Measurements from ENCODE around the gene CEP83.
"Not testable (repeated sequence)": the region's sequence is repeated elsewhere in the genome, so short reads cannot be mapped to it uniquely, and the experiment has no call there.

The CEP83 gene

DNA sequence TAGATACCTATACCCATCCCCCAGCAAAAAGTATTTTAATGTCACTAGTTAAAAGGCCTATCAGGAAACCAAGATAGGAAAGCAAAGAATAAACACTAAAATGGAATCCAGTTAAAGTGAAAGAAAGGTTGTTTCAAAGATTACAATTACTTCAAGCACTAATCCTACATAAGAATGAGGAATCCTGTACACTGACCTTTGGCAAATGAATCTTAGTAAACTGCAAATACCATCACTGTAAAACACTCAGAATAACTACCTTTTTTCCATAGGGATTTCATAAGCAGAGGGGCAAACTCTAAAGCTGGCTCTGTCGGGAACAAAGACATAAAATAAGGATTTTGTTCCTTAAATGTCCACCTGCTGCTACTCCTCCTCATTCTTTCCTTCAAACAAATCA, 25.9 kb downstream of the CEP83 start:
- DNase-seq = no peak

DNA sequence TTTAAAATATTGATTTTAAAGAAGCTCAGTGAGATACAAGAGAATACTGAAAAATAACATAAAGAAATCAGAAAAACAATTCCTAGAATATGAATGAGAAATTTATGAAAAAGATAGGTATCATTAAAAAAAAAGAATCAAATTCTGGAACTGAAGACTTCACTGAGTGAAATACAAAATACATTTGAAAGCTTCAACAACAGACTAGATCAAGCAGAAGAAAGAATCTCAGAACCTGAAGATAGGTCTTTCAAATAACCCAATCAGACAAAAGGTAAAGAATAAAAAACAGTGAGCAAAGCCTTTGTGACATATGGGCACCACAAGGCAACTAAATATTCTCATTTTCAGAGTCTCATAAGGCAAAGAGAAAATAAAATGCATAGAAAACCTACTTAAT, 29.4 kb downstream of the CEP83 start:
- DNase-seq = no peak

DNA sequence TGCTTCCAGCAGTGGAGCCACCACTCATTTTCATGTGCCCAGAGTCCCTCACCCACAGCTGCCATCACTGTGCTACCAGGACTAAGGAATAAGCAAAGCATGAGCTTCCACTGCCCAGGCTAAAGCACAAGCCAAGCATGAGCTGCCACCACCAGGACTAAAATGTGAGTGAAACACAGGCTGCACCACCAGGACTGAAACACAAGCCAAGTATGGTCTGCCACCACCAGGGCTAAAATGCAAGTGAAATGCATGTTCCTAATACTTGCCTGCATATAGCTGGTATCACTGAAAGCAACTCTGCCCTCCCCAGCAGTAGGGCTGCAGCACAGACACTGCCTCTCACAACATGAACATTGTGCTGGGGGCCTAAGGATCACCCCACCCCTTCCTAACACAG, 30.0 kb downstream of the CEP83 start:
- DNase-seq = no peak

DNA sequence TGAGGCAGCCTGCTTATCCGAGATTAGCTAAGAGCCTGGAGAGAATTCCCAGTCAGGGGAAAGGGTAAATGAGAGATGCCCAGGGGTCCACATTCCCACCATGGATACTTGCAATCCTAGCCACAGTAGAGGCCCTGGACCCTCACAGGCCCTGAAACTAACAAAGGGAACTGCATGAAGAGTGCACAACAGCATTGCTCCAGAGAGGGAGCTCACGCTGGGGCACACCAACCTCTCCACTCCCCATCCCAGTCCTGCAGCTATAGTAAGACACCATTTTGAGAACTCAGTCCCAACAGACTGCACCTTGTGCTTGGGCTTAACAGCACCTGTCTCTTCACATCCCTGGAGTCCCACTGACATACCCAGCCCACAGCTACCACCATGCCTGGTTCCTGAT, 30.5 kb downstream of the CEP83 start:
- DNase-seq = no peak

DNA sequence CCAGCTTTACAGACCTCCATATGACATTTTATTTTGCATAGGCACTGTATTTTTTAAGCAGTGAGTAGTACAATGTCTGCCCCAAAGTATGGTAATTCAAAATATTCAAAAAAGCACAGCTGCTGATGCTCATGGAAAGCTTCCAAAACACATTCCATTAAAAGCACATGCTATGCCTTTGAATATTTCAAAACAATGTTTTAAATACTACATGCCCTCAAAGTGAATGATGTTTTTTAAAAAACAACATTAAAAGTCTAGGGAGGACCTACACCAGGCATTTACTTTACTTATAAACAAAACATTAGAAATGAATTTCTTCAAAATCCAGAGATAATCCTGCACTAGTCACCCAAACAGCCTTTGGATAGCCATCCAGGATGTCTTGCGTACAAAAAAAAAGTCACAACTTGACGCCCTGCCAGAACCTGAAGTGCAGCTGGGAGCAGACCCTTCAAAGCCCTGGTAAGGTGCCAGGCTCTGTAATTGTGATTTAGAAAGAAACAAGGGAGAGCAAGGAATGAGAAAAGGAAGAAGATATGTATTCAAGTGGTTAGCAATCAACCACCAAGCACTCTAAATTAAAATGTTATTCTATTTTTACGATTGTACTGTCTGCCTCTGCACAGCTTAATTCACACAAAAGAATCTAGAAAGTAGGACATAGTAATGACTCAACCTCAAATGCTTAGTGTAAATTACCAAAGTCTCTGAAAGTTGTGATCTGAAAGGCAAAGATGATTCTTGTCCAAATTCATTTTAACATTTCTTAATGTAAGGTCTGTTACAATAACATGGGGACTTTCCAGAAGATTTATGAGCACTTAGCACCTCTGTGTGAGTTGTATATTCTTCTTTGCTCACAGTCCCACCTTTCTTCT, 31.9 kb downstream of the CEP83 start:
- DNase-seq = peak; percentile 94

DNA sequence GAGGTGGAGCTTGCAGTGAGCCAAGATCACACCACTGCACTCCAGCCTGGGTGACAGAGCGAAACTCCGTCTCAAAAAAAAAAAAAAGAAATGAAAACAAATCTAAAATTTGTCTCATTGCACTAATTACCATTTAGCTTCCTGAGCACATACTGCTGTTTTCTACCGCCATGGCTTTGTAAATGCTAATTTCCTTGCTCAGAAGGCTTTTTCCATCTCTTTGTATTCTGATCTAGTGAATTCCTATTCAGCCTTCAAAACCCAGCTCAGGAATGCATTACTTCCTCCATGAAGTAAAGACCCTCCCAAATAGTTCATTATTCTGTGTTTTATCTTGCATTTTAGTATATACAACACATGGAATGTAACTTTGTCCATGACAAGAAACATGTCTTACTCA, 33.6 kb downstream of the CEP83 start:
- no peak for DNase-seq

DNA sequence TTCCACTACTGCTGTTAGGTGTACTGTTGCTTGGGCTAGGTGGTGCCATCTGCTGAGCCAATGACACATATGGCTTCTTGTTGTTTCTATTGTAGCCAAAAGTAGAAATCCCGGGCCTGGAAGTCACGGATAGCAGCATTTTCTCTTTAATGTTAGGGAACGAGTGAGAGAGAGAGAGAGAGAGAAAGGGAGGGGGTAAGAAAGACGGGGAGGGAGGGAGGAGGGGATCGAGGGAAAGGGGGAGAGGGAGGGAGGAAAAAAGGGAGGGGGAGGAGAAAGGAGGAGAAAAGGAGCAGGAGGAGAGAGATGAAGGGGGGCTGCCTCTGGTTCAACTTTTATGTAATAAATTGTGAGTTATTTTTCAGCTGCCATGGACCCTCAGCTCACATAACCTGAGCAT, 34.8 kb downstream of the CEP83 start:
- peak; percentile 33 for DNase-seq

DNA sequence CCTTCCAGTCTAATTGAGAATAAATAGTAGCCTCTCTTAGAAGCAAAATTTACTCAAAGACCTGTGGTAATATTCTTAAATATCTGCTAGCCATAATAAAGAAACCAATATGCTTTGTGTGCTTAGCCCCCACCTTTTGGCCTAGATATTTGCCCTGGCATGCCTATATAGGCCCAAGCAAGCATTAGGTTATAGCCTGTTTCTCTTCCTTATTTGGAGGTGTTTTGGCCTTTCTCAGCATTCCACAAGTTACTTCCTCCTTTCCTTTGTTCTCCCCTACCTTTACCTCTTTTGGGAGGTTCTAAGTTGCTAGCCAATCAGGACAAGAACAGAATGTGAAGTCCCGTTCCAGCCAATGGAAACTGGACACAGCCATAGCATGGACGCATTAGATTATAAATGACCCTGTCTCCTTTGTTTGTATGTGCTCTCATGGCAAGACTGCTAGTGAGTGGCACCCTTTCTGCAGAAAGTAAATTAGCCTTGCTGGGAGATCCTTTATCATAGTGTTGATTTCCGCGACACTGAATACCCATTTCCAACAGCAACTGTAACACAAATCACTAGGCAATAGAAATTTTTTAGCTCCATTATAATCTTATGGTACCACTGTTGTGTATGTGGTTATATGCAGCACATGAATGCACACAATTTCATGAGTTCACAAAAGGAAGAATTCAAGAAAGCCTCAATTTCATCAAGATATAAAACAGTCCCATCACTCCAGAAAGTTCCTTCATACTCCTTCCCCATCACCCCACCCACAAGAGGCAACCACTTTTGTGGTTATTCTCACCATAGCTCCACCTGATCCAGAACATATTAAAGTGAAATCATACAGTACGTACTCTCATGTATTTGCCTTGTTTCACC, 37.6 kb downstream of the CEP83 start:
- DNase-seq = no peak

DNA sequence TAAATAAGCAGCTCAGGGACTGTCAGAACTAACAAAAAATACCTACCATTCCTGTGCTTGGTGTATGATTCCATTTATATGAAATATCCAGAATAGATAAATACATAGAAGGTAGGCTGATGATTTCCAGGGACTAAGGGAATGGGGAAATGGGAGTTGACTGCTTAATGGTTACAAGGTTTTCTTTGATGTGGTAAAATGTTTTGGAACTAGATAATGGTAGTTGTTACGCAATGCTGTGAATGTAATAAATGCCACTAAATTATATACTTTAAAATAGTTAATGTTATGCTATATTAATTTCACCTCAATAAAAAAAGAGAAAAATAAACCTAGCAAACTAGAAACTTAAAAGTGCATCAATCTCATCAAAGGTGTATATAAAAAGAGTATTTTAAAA, 41.1 kb downstream of the CEP83 start:
- DNase-seq = no peak

DNA sequence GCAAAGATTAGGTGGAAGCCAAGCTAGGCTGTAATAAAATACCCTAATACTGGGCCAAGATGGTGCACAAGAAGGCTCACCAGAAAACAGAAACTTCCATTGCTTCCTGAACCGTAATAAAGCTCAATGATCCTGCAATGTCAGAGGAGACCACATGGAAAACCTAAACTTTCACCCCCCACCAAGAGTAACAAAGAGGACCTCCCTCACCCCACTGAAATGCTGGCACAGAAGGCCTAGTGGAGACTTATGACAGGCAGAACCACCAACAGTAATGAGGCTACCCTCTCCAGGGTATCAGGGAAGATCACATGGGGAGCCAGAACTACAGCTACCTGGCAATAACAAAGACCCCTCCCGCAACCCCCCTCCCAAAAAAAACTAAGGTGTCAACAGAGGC, 43.1 kb downstream of the CEP83 start:
- no peak for DNase-seq

DNA sequence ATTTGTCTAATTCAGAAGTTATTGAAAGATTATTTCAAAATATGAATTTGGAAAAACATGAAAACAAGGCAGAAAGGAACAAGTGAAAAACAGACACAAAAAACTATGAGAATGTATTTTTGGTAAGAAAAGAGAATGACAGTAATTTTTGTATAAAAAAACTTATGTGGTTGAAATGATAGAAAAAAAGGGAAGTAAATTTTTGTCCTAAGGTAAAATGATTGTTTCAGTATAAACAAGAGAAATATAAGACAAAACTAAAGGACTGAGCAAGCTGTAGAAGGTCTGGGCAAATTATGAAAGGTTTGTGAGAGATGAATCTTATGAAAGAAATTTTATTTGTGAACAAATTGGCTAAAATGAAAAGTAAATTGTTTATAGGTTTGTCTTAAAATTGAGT, 44.6 kb downstream of the CEP83 start:
- no peak for DNase-seq

DNA sequence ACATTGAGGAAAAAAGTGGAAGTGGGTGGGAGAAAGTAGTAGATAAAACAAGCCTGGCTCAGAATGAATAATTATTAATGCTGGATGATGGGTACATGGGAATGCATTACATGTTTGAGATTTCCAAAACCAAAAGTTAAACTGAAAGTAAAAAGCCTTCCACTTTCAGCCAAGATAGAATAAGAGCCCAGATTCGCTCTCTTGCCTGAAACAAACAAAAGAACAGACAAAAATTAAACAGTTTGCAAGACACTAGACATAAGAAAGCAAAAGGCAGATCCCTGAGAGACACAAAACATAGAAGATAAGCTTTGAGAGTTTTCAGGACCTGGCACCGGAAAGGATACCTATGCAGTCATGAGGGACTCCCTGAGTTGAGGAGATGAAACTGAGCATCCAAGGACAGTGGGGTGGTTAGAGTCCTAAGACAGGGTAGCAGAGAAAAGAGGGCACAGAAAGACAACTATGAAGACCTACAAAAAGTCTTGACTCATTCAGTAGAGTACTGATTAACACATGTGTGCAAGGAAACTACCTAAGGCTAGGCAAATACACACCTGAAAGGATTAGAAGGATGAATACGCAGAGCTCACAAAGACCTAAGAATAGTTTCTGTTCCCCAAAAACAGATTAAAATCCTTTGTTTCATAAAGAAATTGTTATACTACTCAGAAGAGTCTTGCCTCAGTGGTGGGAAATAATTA, 54.1 kb downstream of the CEP83 start:
- DNase-seq = no peak

DNA sequence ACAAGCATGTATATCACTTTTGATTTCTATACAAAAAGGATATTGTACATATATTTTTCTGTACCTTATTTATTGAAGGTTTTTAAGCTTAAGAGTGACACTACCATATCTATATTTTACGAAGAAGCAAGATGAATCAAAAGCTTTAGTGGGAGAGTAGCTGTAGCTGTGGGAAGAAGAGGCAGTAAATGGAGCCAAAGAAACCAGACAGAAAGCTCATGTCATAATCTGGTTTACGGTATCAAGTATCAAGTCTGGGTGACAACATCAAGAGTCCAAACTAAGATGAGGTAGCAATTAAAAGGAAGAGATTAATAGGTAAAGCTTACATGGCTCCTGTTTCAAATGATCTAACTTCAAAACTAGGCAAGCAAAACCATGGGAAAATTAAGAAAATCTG, 54.8 kb downstream of the CEP83 start:
- no peak for DNase-seq

DNA sequence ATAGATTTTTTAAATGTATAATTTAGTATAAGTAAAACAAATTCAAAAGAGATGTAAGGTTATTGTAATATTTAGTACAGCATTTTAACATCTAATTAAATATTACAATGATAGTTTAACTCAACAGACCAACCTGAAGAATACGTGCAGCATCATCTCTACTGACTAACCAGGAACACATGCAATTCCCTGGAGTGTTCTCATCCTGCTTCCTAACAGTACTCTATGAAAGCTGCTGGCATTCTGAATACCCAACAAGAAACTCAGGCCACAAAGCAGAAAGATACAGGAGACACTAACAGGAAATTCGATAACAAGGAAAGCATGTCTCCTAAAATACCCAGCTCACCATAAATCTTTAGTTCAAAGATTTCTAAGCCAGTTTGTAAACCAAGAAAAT, 58.3 kb downstream of the CEP83 start:
- peak; percentile 21 for DNase-seq

DNA sequence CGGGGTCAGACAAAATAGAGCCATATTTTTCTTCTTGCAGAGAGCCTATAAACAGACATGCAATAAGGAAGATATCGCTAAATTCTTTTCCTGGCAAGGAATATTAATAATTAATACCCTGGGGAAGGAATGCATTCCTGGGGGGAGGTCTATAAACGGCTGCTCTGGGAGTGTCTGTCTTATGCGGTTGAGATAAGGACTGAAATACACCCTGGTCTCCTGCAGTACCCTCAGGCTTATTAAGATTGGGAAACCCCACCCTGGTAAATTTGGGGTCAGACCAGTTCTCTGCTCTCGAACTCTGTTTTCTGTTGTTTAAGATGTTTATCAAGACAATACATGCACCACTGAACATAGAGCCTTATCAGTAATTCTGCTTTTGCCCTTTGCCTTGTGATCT, 61.0 kb downstream of the CEP83 start:
- not testable (repeated sequence) for DNase-seq

DNA sequence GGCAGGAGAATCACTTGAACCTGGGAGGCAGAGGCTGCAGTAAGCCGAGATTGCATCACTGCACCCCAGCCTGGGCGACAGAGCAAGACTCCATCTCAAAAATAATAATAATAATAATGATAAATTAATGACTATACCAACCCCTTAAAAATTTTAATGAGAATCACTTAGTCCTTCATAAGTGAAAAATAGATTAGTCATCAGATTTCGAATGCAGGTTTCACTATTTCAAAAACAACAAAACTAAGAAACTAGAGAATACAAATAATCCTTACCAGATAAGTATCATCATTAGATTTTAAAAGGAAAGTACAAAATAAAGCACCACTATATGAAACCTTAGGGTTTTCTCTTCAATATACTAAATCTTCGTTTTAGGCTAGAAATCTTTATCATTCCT, 62.3 kb downstream of the CEP83 start:
- no peak for DNase-seq

DNA sequence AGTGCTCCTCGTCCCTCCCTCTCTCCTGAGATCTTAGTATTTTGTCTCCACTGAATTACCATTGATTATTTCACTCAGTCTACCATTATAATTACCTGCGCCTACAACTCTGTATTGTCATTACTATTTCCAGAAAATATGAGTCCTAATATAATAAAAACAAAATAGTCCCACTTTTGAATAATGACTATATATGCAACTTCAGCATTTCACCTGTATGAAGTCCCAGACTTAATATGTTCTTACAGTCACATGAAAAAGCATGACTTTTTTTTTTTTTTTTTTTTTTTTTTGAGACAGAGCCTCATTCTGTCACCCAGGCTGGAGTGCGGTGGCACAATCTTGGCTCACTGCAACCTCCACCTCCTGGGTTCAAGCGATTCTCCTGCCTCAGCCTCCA, 63.7 kb downstream of the CEP83 start:
- DNase-seq = not testable (repeated sequence)

DNA sequence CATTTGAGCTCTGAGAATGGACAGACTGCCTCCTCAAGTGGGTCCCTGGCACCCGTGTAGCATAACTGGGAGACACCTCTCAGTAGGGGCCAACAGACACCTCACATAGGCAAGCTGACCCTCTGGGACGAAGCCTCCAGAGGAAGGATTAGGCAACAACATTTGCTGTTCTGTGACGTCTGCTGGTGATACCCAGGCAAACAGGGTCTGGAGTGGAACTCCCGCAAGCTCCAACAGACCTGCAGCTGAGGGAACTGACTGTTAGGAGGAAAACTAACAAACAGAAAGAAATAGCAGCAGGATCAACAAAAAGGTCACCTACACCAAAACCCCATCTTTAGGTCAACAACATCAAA, 69.6 kb downstream of the CEP83 start:
- no peak for DNase-seq

DNA sequence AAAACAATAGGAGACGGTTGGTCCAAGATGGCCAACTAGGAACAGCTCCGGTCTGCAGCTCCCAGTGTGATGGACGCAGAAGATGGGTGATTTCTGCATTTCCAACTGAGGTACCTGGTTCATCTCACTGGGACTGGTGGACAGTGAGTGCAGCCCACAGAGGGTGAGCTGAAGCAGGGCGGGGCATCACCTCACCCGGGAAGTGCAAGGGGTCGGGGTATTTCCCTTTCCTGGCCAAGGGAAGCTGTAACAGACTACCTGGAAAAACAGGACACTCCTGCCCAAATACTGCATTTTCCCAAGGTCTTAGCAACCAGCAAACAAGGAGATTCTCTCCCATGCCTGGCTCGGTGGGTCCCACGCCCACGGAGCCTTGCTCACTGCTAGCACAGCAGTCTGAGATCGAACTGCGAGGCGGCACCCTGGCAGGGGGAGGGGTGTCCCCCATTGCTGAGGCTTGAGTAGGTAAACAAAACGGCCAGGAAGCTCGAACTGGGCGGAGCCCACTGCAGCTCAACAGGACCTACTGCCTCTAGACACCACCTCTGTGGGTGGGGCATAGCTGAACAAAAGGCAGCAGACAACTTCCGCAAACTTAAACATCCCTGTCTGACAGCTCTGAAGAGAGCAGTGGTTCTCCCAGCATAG, 70.1 kb downstream of the CEP83 start:
- not testable (repeated sequence) for DNase-seq

DNA sequence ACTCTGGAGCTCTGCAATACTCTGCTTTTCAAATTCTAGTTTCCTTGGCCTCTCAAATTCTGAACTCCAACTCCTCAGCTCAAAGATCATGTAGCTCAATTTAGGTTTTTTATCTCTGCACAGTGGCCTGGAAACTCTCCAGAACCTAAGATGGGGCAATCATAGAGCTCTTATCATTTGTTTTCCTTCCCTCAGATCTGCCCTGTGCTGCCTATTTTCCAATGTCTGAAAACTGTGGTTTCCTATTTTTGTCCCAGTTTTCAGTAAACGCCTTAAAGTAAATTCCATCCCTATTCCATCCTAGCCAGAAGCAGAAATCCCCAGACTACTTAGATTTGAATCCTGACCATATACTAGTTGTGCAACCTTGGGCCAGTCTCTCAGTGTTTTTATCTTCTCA, 73.2 kb downstream of the CEP83 start:
- DNase-seq = no peak

DNA sequence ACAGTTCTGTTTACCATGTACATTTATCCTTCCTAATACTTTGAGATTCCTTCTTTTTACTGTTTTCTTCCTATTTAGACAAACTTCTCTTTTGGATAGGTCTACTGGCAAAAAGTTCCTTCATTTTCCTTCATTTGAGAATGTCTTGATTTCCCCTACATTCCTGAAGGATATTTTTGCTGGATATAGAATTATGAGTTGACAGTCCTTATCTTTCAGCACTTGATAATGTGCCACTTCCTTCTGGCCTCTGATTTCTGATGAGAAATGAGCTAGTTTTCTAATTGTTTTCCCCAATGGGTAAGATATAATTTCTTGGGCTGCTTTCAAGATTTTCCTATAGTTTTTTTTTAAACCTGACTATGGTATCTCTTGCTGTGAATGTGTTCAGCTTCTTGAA, 75.6 kb downstream of the CEP83 start:
- DNase-seq = no peak

DNA sequence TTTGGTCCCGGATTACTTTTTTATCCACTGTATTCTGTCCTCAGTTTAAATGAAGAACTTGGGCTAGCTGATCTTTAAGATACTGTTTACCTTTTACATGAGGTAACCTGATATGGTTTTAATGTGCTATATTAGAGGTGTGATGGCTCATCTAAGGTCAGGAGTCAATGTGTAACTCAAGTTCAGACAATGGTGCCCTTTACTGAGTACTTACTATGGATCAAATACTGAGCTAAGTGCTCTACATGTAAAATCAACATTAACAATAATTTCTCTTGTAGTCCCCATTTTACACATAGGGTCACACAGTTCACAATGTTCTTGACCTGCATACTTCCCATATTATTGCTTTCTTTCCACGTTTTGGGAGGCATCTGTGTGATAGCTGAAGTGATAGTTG, 79.2 kb downstream of the CEP83 start:
- DNase-seq = no peak

Measured in fibroblast of skin of abdomen (primary cell).